Measurements from ENCODE around the gene FOXJ3.

FOXJ3 gene

GRCh38 chr1:42369471-42369870 lies 34.4 kb upstream of the FOXJ3 start:
- Histone ChIP-seq H3K4me2 (ENCODE audit: low read length) (no peak overlapping the region), H3K4me1 (ENCODE audit: control insufficient read depth, low read length) (no peaks in the 10 kb centered on the region), H3K27ac (ENCODE audit: low read depth, low read length) (no peak overlapping the region), H3K9me2 (replicated peaks; ENCODE audit: control insufficient read depth, low read length) (no peaks in the 10 kb centered on the region; the same call in 1 of the 2 replicates), H3K79me2 (ENCODE audit: control insufficient read depth, low read length) (no peaks in the 10 kb centered on the region), H4K20me1 (ENCODE audit: control insufficient read depth, insufficient read depth, low read depth, low read length) (no peaks in the 10 kb centered on the region), H3K4me3 (ENCODE audit: low read length) (no peak overlapping the region), H3K27me3 (ENCODE audit: control insufficient read depth, low read length) (peaks cover 10% of the 10 kb centered on the region), H3K9me3 (ENCODE audit: control insufficient read depth, insufficient read depth, low read length) (no peaks in the 10 kb centered on the region), H3K36me3 (ENCODE audit: control insufficient read depth, low read length) (no peaks in the 10 kb centered on the region), H3F3A (ENCODE audit: control insufficient read depth, insufficient read depth) (no peaks in the 10 kb centered on the region)
- no peak for TF ChIP-seq CTCF (IDR thresholded peaks at IDR 0.05; ENCODE audit: low read depth, low read length, poor library complexity, severe bottlenecking)
- TF ChIP-seq EZH2phosphoT487 (IDR thresholded peaks at IDR 0.05; ENCODE audit: borderline replicate concordance, low read length): no peak

- peaks cover 10% of the 10 kb centered on the region for H3K27me3 ChIP-seq (ENCODE audit: control insufficient read depth, low read length)
- H3K4me3 ChIP-seq (ENCODE audit: low read length): no peak overlapping the region
- no peaks in the 10 kb centered on the region for H3K79me2 ChIP-seq (ENCODE audit: control insufficient read depth, low read length)
- H3F3A ChIP-seq (ENCODE audit: control insufficient read depth, insufficient read depth): no peaks in the 10 kb centered on the region
- no peak overlapping the region for H3K27ac ChIP-seq (ENCODE audit: low read depth, low read length)
- H3K9me3 ChIP-seq (ENCODE audit: control insufficient read depth, insufficient read depth, low read length): no peaks in the 10 kb centered on the region
- TF ChIP-seq EZH2phosphoT487 (IDR thresholded peaks at IDR 0.05; ENCODE audit: borderline replicate concordance, low read length) (no peak), CTCF (IDR thresholded peaks at IDR 0.05; ENCODE audit: low read depth, low read length, poor library complexity, severe bottlenecking) (no peak)
- no peaks in the 10 kb centered on the region; the same call in 1 of the 2 replicates for H3K9me2 ChIP-seq (replicated peaks; ENCODE audit: control insufficient read depth, low read length)
- no peak overlapping the region for H3K4me2 ChIP-seq (ENCODE audit: low read length)
- no peaks in the 10 kb centered on the region for H3K36me3 ChIP-seq (ENCODE audit: control insufficient read depth, low read length)
- no peaks in the 10 kb centered on the region for H3K4me1 ChIP-seq (ENCODE audit: control insufficient read depth, low read length)
- no peaks in the 10 kb centered on the region for H4K20me1 ChIP-seq (ENCODE audit: control insufficient read depth, insufficient read depth, low read depth, low read length)
These were observed 33.2 kb upstream of the FOXJ3 start for GRCh38 chr1:42368096-42368795.

- no peak for TF ChIP-seq EZH2phosphoT487 (IDR thresholded peaks at IDR 0.05; ENCODE audit: borderline replicate concordance, low read length)
- no peaks in the 10 kb centered on the region for H4K20me1 ChIP-seq (ENCODE audit: control insufficient read depth, insufficient read depth, low read depth, low read length)
- no peak overlapping the region for H3K4me2 ChIP-seq (ENCODE audit: low read length)
- no peaks in the 10 kb centered on the region; the same call in 1 of the 2 replicates for H3K9me2 ChIP-seq (replicated peaks; ENCODE audit: control insufficient read depth, low read length)
- H3K36me3 ChIP-seq (ENCODE audit: control insufficient read depth, low read length): no peaks in the 10 kb centered on the region
- peaks cover 8% of the 10 kb centered on the region for H3K27me3 ChIP-seq (ENCODE audit: control insufficient read depth, low read length)
- H3K27ac ChIP-seq (ENCODE audit: low read depth, low read length): no peak overlapping the region
- no peak overlapping the region for H3K4me3 ChIP-seq (ENCODE audit: low read length)
- H3F3A ChIP-seq (ENCODE audit: control insufficient read depth, insufficient read depth): no peaks in the 10 kb centered on the region
- no peaks in the 10 kb centered on the region for H3K9me3 ChIP-seq (ENCODE audit: control insufficient read depth, insufficient read depth, low read length)
- H3K4me1 ChIP-seq (ENCODE audit: control insufficient read depth, low read length): no peaks in the 10 kb centered on the region
- no peaks in the 10 kb centered on the region for H3K79me2 ChIP-seq (ENCODE audit: control insufficient read depth, low read length)
These were observed 30.1 kb upstream of the FOXJ3 start for GRCh38 chr1:42365118-42365517.

- H3K27me3 ChIP-seq (ENCODE audit: control insufficient read depth, low read length): peaks cover 10% of the 10 kb centered on the region; the same call in 1 of the 2 replicates
- H3K9me2 ChIP-seq (replicated peaks; ENCODE audit: control insufficient read depth, low read length): no peaks in the 10 kb centered on the region; the same call in 1 of the 2 replicates
- H3K27ac ChIP-seq (ENCODE audit: low read depth, low read length): no peak overlapping the region
- H3K36me3 ChIP-seq (ENCODE audit: control insufficient read depth, low read length): no peaks in the 10 kb centered on the region
- H3K9me3 ChIP-seq (ENCODE audit: control insufficient read depth, insufficient read depth, low read length): no peaks in the 10 kb centered on the region
- no peaks in the 10 kb centered on the region for H4K20me1 ChIP-seq (ENCODE audit: control insufficient read depth, insufficient read depth, low read depth, low read length)
- no peaks in the 10 kb centered on the region for H3F3A ChIP-seq (ENCODE audit: control insufficient read depth, insufficient read depth)
- no peaks in the 10 kb centered on the region for H3K4me1 ChIP-seq (ENCODE audit: control insufficient read depth, low read length)
- H3K4me3 ChIP-seq (ENCODE audit: low read length): no peak overlapping the region
- H3K79me2 ChIP-seq (ENCODE audit: control insufficient read depth, low read length): no peaks in the 10 kb centered on the region
- no peak for TF ChIP-seq EZH2phosphoT487 (IDR thresholded peaks at IDR 0.05; ENCODE audit: borderline replicate concordance, low read length)
- no peak overlapping the region for H3K4me2 ChIP-seq (ENCODE audit: low read length)
These were observed 29.5 kb upstream of the FOXJ3 start for GRCh38 chr1:42364542-42364941.

Data from DOHH2 (cell line).